Forelimb muscle (tissue), 1 donor: ENCODE measurements around the gene HOXA9. TPM values are rescaled to one million over a fixed set of nuclear protein-coding genes. Genes with fewer than 3 reads are reported as not detected.

Experiments
- DNase-seq: peaks from one replicate; pipeline ENCODE4 v3.0.0-alpha.2; 2013; ENCODE audit warnings: low read depth
- polyA plus RNA-seq: library from polyadenylated mRNA; unstranded; fragments of 120-200 nt; gene quantifications from one replicate; pipeline ENCODE4 v1.2.1, GENCODE V29; 2013; ENCODE audit not compliant: insufficient read length

The HOXA9 gene
- polyA plus RNA-seq, 1 donor = 25.7 TPM

GRCh38 chr7:27112955-27113949 lies 52.1 kb downstream of the HOXA9 start:
- DNase-seq = no peak

Other genes with a start within 250 kb of the HOXA9 start
- gene HOXA1, start 69.5 kb downstream of the HOXA9 start, polyA plus RNA-seq = 0.77 TPM
- gene HOXA2, start 62.9 kb downstream of the HOXA9 start, polyA plus RNA-seq = 3.1 TPM
- gene HOXA4, start 34.8 kb downstream of the HOXA9 start, polyA plus RNA-seq = 26.4 TPM
- 19.1 TPM for gene HOXA5, start 21.9 kb downstream of the HOXA9 start, polyA plus RNA-seq
- 8.7 TPM for gene HOXA6, start 17.8 kb downstream of the HOXA9 start, polyA plus RNA-seq
- 14.3 TPM for gene HOXA3, start 13.0 kb downstream of the HOXA9 start, polyA plus RNA-seq
- 19.1 TPM for gene HOXA7, start 8.9 kb downstream of the HOXA9 start, polyA plus RNA-seq
- 23.8 TPM for gene HOXA10, start 8.8 kb upstream of the HOXA9 start, polyA plus RNA-seq
- gene HOXA11, start 19.7 kb upstream of the HOXA9 start, polyA plus RNA-seq = 1.2 TPM
- 0.03 TPM for gene HOXA13, start 34.6 kb upstream of the HOXA9 start, polyA plus RNA-seq
- gene EVX1, start 77.3 kb upstream of the HOXA9 start, polyA plus RNA-seq = not detected